IMR-90 (cell line): Measurements from ENCODE around the gene ADAMTS17. TPM values are rescaled to one million over a fixed set of nuclear protein-coding genes. Genes with fewer than 3 reads are reported as not detected.
A peak's percentile ranks its signal among the peaks of the same experiment; 100 is the strongest.

Experiments
- ATAC-seq: fragments of 200-7000 bp; cut with Tn5 transposase; 2 replicates; pipeline ENCODE4 v1.9.1; 2020; ENCODE audit warnings: low read depth, mild to moderate bottlenecking, moderate library complexity
- BruUV-seq: library from RNA; stranded (reverse); fragments of 400-500 nt; replicated peaks from 2 replicates; lab custom pipeline; 2021; lab: Mats Ljungman, UMichigan
- CTCF ChIA-PET: fragments of 300-600 bp; formaldehyde crosslinking; extraction: SDS; loops from one replicate; lab custom pipeline; 2021; ENCODE audit warnings: antibody characterized with exemption; lab: Yijun Ruan, JAX
- POLR2A ChIA-PET: fragments of 300-600 bp; sonication (Branson Sonifier 250); formaldehyde crosslinking; loops from one replicate; lab custom pipeline; 2022; ENCODE audit warnings: antibody characterized with exemption; ENCODE audit not compliant: unreplicated experiment; lab: Charles Lee
- DNase-seq: peaks from one replicate; pipeline ENCODE4 v3.0.0; 2013
- H2AFZ ChIP-seq: replicated peaks from 2 replicates; pipeline ENCODE3; 2013; ENCODE audit warnings: low read length, mild to moderate bottlenecking; ENCODE audit not compliant: poor library complexity
- H2AK5ac ChIP-seq: 2 replicates; pipeline ENCODE4 v1.6.1; 2013; ENCODE audit warnings: low read depth, low read length, inconsistent platforms
- H2AK9ac ChIP-seq: replicated peaks from 2 replicates; pipeline ENCODE3; 2013; ENCODE audit warnings: mild to moderate bottlenecking, low read depth, low read length, moderate library complexity; ENCODE audit not compliant: poor library complexity
- H2BK120ac ChIP-seq: 2 replicates; pipeline ENCODE4 v1.6.1; 2013; ENCODE audit warnings: low read depth, low read length, inconsistent platforms
- H2BK15ac ChIP-seq: 3 replicates; pipeline ENCODE4 v1.6.1; 2013; ENCODE audit warnings: low read depth, low read length, inconsistent platforms
- H2BK20ac ChIP-seq: 2 replicates; pipeline ENCODE4 v1.6.1; 2013; ENCODE audit warnings: low read depth, mild to moderate bottlenecking, inconsistent platforms, low read length, moderate library complexity
- H2BK5ac ChIP-seq: 2 replicates; pipeline ENCODE4 v1.6.1; 2013; ENCODE audit warnings: mild to moderate bottlenecking, low read depth, low read length, inconsistent platforms; ENCODE audit not compliant: poor library complexity, severe bottlenecking
- H3K14ac ChIP-seq: replicated peaks from 2 replicates; pipeline ENCODE4 v1.6.1; 2013; ENCODE audit warnings: low read depth, low read length, inconsistent platforms
- H3K18ac ChIP-seq: 2 replicates; pipeline ENCODE4 v1.6.1; 2013; ENCODE audit warnings: low read depth, low read length, control low read depth
- H3K23ac ChIP-seq: 2 replicates; pipeline ENCODE4 v1.6.1; 2013; ENCODE audit warnings: low read depth, low read length, inconsistent platforms
- H3K27ac ChIP-seq: 2 replicates; pipeline ENCODE4 v1.5.1; 2013; ENCODE audit warnings: mild to moderate bottlenecking, control low read depth, low read length; ENCODE audit not compliant: insufficient read depth
- H3K27me3 ChIP-seq: 2 replicates; pipeline ENCODE4 v1.6.1; 2013; ENCODE audit warnings: low read length; ENCODE audit not compliant: control insufficient read depth, insufficient read depth
- H3K36me3 ChIP-seq: 2 replicates; pipeline ENCODE4 v1.6.1; 2013; ENCODE audit warnings: low read length, mixed read lengths; ENCODE audit not compliant: control insufficient read depth, insufficient read depth
- H3K4ac ChIP-seq: 2 replicates; pipeline ENCODE4 v1.6.1; 2013; ENCODE audit warnings: low read depth, low read length, inconsistent platforms
- H3K4me1 ChIP-seq: 2 replicates; pipeline ENCODE4 v1.6.1; 2013; ENCODE audit warnings: low read length, mixed read lengths; ENCODE audit not compliant: control insufficient read depth, insufficient read depth
- H3K4me2 ChIP-seq: 2 replicates; pipeline ENCODE4 v1.6.1; 2013; ENCODE audit warnings: low read depth, mild to moderate bottlenecking, control low read depth, low read length, moderate library complexity
- H3K4me3 ChIP-seq: 2 replicates; pipeline ENCODE4 v1.5.1; 2013; ENCODE audit warnings: low read depth, mild to moderate bottlenecking, control low read depth, low read length, moderate library complexity; ENCODE audit not compliant: insufficient read depth
- H3K56ac ChIP-seq: 2 replicates; pipeline ENCODE4 v1.6.1; 2013; ENCODE audit warnings: low read length, inconsistent platforms; ENCODE audit not compliant: insufficient read depth; ENCODE audit errors: extremely low read depth
- H3K79me1 ChIP-seq, 2 experiments: 2 replicates each; pipeline ENCODE4 v1.6.1; 2013; ENCODE audit warnings: low read length in 2 of 2, inconsistent platforms in 1 of 2, low read depth in 1 of 2
- H3K9ac ChIP-seq: 2 replicates; pipeline ENCODE4 v1.6.1; 2013; ENCODE audit warnings: low read depth, low read length, control low read depth
- H3K9me1 ChIP-seq: 2 replicates; pipeline ENCODE4 v1.6.1; 2013; ENCODE audit warnings: low read length, inconsistent platforms; ENCODE audit not compliant: insufficient read depth
- H3K9me3 ChIP-seq: 2 replicates; pipeline ENCODE4 v1.6.1; 2013; ENCODE audit warnings: low read length; ENCODE audit not compliant: control insufficient read depth, insufficient read depth
- H4K20me1 ChIP-seq: 2 replicates; pipeline ENCODE4 v1.6.1; 2013; ENCODE audit warnings: low read length, inconsistent platforms; ENCODE audit not compliant: insufficient read depth
- H4K5ac ChIP-seq: 2 replicates; pipeline ENCODE4 v1.6.1; 2013; ENCODE audit warnings: mild to moderate bottlenecking, low read depth, low read length, control low read depth
- H4K8ac ChIP-seq, 2 experiments: 2 replicates each; pipeline ENCODE4 v1.6.1; 2013; ENCODE audit warnings: low read depth in 2 of 2, low read length in 2 of 2, control low read depth in 1 of 2, inconsistent platforms in 1 of 2
- H4K91ac ChIP-seq: 2 replicates; pipeline ENCODE4 v1.6.1; 2013; ENCODE audit warnings: low read depth, low read length, inconsistent platforms; ENCODE audit not compliant: insufficient read depth
- BHLHE40 ChIP-seq: fragments of 150-350 bp; IDR thresholded peaks from 2 replicates; pipeline ENCODE4 v1.6.1; 2016; ENCODE audit warnings: mild to moderate bottlenecking, low read depth, low read length
- CEBPB ChIP-seq: IDR thresholded peaks from 2 replicates; pipeline ENCODE4 v1.6.1; 2012; ENCODE audit warnings: low read depth, low read length, improper control_type of control experiment
- CHD1 ChIP-seq: IDR thresholded peaks from 2 replicates; pipeline ENCODE4 v1.6.1; 2012; ENCODE audit warnings: low read depth, low read length, improper control_type of control experiment
- FOS ChIP-seq: fragments of 150-350 bp; IDR thresholded peaks from 2 replicates; pipeline ENCODE4 v1.6.1; 2016; ENCODE audit warnings: low read depth, low read length
- MAFK ChIP-seq: IDR thresholded peaks from 2 replicates; pipeline ENCODE4 v1.6.1; 2012; ENCODE audit warnings: low read depth, low read length, improper control_type of control experiment
- MXI1 ChIP-seq: IDR thresholded peaks from 2 replicates; pipeline ENCODE4 v1.6.1; 2012; ENCODE audit warnings: low read depth, mild to moderate bottlenecking, low read length, moderate library complexity, borderline replicate concordance
- NFE2L2 ChIP-seq: fragments of 150-350 bp; IDR thresholded peaks from 2 replicates; pipeline ENCODE4 v1.6.1; 2016; ENCODE audit warnings: low read depth, mild to moderate bottlenecking, low read length
- POLR2A ChIP-seq: IDR thresholded peaks from 2 replicates; pipeline ENCODE4 v1.6.1; 2012; ENCODE audit warnings: mild to moderate bottlenecking, low read depth, low read length
- RAD21 ChIP-seq: IDR thresholded peaks from 2 replicates; pipeline ENCODE4 v1.6.1; 2012; ENCODE audit warnings: low read length, improper control_type of control experiment
- RCOR1 ChIP-seq: IDR thresholded peaks from 2 replicates; pipeline ENCODE4 v1.6.1; 2012; ENCODE audit warnings: mild to moderate bottlenecking, low read length, improper control_type of control experiment; ENCODE audit not compliant: insufficient replicate concordance
- RFX5 ChIP-seq: IDR thresholded peaks from 2 replicates; pipeline ENCODE4 v1.8.0; 2012; ENCODE audit warnings: low read depth, mild to moderate bottlenecking, low read length, moderate library complexity
- SMC3 ChIP-seq: fragments of 150-350 bp; IDR thresholded peaks from 2 replicates; pipeline ENCODE4 v1.6.1; 2016; ENCODE audit warnings: low read depth, mild to moderate bottlenecking, antibody characterized with exemption, low read length, moderate library complexity
- USF2 ChIP-seq: fragments of 150-350 bp; IDR thresholded peaks from 2 replicates; pipeline ENCODE4 v1.6.1; 2017; ENCODE audit warnings: mild to moderate bottlenecking, antibody characterized with exemption, low read length, low read depth
- whole genome bisulfite sequencing, 2 experiments: methylation state at CpG; one replicate each; pipeline versions ENCODE4 v1.1.5 to v1.1.7; 2013; ENCODE audit warnings: missing lambda C conversion rate in 2 of 2; ENCODE audit not compliant: insufficient read length in 1 of 2; ENCODE audit errors: extremely low coverage in 2 of 2; 5-methylcytosine and 5-hydroxymethylcytosine counted together
- dilution Hi-C: fragments of 300-500 bp; cut with HindIII; formaldehyde crosslinking; loops from one replicate; pipeline ENCODE4 v1.14.3; 2018; ENCODE audit warnings: low sequenced_read_pairs; ENCODE audit not compliant: unreplicated experiment
- in situ Hi-C: fragments of 300-500 bp; cut with MboI; formaldehyde crosslinking; loops from 3 replicates; pipeline ENCODE4 v1.14.3; 2019; ENCODE audit warnings: low sequenced_read_pairs, inconsistent platforms, mixed read lengths
- intact Hi-C: fragments of 100-400 bp; cut with micrococcal nuclease; formaldehyde crosslinking; loops from 2 replicates; pipeline ENCODE4 v1.10.0; 2022
- polyA plus RNA-seq, 3 experiments: library from polyadenylated mRNA; depleted of rRNA; stranded (reverse); fragments of >200 nt; gene quantifications; 2 replicates each; pipeline ENCODE4 v1.2.3, GENCODE V29; 2012; ENCODE audit warnings: low replicate concordance in 1 of 3
- total RNA-seq: library from RNA; depleted of rRNA; stranded (reverse); fragments of >200 nt; gene quantifications from 2 replicates; pipeline ENCODE4 v1.2.3, GENCODE V29; 2012
- TF ChIP-seq, protein P1 (sequence below): conservative IDR thresholded peaks from 2 replicates; pipeline ENCODE4 v1.5.1; 2012; ENCODE audit warnings: mild to moderate bottlenecking, low read depth, low read length, improper control_type of control experiment

ADAMTS17 gene
- total and polyA plus RNA-seq, 2 of the 4 experiments (the other 2 are of a cell fraction), result 0.03 TPM; not detected in 1

DNA sequence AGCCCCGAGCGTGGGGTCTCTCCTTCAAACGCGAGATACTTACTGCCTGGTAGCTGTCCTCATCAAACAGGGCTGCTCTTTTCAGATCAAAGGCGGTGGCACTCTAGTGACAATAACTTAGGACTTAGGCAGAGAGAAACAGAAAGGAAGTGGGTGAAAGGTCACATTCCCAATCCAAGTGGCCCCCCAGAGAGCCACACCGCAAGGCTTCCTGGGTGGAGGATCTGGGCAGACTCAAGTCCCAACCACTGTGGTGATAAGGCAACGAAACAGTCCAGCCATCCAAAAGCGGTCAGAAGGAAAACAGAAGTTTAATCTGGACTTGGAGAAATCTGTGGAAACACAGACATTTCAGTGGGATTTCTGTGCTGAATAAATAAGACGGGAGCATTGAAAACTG lies 227.2 kb downstream of the ADAMTS17 start:
- no peaks in the 10 kb centered on the region for H3K36me3 ChIP-seq
- peak overlapping the region; percentile 77; the same call in 1 of the 2 replicates for H3K23ac ChIP-seq
- H3K56ac ChIP-seq, result peak overlapping the region; percentile 77; the same call in 1 of the 2 replicates
- no peaks in the 10 kb centered on the region for H4K20me1 ChIP-seq
- DNase-seq, result peak; percentile 48
- H2BK120ac ChIP-seq, result peak overlapping the region; percentile 96
- H3K9ac ChIP-seq, result peak overlapping the region; percentile 53; the same call in 1 of the 2 replicates
- no TSS peak for BruUV-seq
- POLR2A ChIA-PET, result interaction anchor here (0.6 kb wide), 1 partner anchor 33 kb away, joined by 4 read pairs; no protein-coding TSS in a partner anchor
- dilution Hi-C loops (no loop called here), intact Hi-C loops (no loop called here), in situ Hi-C loops (loop anchor here (25.0 kb wide), 1 partner anchor 852 kb away; the partner anchor contains the start of gene LRRC28)
- peak overlapping the region; percentile 87 for H2BK20ac ChIP-seq
- H3K4ac ChIP-seq, result peak overlapping the region; percentile 89
- peak overlapping the region; percentile 84 to 94 for H4K8ac ChIP-seq
- peak overlapping the region; percentile 67 for H3K18ac ChIP-seq
- peak overlapping the region; percentile 91 for H4K91ac ChIP-seq
- H2BK5ac ChIP-seq, result peak overlapping the region; percentile 64
- H2AFZ ChIP-seq, result peak overlapping the region; percentile 91
- peaks cover 32% of the 10 kb centered on the region for H3K9me1 ChIP-seq
- H2BK15ac ChIP-seq, result peak overlapping the region; percentile 89
- H3K79me1 ChIP-seq, result no peaks in the 10 kb centered on the region
- no peaks in the 10 kb centered on the region for H3K9me3 ChIP-seq
- 40% methylated on average over 1 of the region's 9 CpGs; no CpG with 5 or more reads in 1 of the 2 experiments for WGBS, 2 experiments
- ATAC-seq, result peak; percentile 8
- H3K14ac ChIP-seq, result peak overlapping the region; percentile 89
- CTCF ChIA-PET, result no interaction called here
- TF ChIP-seq RCOR1 (no peak), MXI1 (no peak), POLR2A (no peak), FOS (no peak), NFE2L2 (no peak), RAD21 (no peak), CHD1 (no peak), BHLHE40 (no peak), USF2 (no peak), MAFK (no peak), CEBPB (no peak), SMC3 (no peak), RFX5 (no peak)
- TF ChIP-seq, protein P1, sequence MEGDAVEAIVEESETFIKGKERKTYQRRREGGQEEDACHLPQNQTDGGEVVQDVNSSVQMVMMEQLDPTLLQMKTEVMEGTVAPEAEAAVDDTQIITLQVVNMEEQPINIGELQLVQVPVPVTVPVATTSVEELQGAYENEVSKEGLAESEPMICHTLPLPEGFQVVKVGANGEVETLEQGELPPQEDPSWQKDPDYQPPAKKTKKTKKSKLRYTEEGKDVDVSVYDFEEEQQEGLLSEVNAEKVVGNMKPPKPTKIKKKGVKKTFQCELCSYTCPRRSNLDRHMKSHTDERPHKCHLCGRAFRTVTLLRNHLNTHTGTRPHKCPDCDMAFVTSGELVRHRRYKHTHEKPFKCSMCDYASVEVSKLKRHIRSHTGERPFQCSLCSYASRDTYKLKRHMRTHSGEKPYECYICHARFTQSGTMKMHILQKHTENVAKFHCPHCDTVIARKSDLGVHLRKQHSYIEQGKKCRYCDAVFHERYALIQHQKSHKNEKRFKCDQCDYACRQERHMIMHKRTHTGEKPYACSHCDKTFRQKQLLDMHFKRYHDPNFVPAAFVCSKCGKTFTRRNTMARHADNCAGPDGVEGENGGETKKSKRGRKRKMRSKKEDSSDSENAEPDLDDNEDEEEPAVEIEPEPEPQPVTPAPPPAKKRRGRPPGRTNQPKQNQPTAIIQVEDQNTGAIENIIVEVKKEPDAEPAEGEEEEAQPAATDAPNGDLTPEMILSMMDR, result no peak
- H3K4me2 ChIP-seq, result peak overlapping the region; percentile 92
- peak overlapping the region; percentile 22; the same call in 1 of the 2 replicates for H2AK5ac ChIP-seq
- peaks cover 32% of the 10 kb centered on the region for H3K4me1 ChIP-seq
- no peaks in the 10 kb centered on the region for H3K27me3 ChIP-seq
- peak overlapping the region; percentile 57 for H3K27ac ChIP-seq
- peak overlapping the region; percentile 21 for H2AK9ac ChIP-seq
- H3K4me3 ChIP-seq, result peak overlapping the region; percentile 16; the same call in 1 of the 2 replicates
- peak overlapping the region; percentile 65 for H4K5ac ChIP-seq
